HCT116 (cell line): ENCODE results near the gene FOXF1. TPM values are rescaled to one million over a fixed set of nuclear protein-coding genes. Genes with fewer than 3 reads are reported as not detected.

Experiments used
- ATAC-seq: fragments of 200-7000 bp; cut with Tn5 transposase; 2 replicates; pipeline ENCODE4 v1.9.1; 2020; ENCODE audit warnings: mild to moderate bottlenecking, moderate library complexity
- BruUV-seq: library from RNA; stranded (reverse); fragments of 400-500 nt; replicated peaks from 2 replicates; lab custom pipeline; 2021; lab: Mats Ljungman, UMichigan
- CTCF ChIA-PET: fragments of 300-600 bp; sonication (Branson Sonifier 250); formaldehyde crosslinking; loops from one replicate; lab custom pipeline; 2021; ENCODE audit warnings: antibody characterized with exemption; lab: Charles Lee
- POLR2A ChIA-PET: fragments of 300-600, 350-600 bp; sonication (Branson Sonifier 250); formaldehyde crosslinking; loops from one replicate; lab custom pipeline; 2021; ENCODE audit warnings: antibody characterized with exemption; lab: Charles Lee
- RAD21 ChIA-PET, 2 experiments: fragments of 300-600 bp; sonication (Branson Sonifier 250); formaldehyde crosslinking; loops; one replicate each; lab custom pipeline; 2023; ENCODE audit warnings: low total read pairs in 2 of 2; ENCODE audit not compliant: uncharacterized antibody in 2 of 2, unreplicated experiment in 2 of 2, low non-redundant PET in 1 of 2; lab: Charles Lee
- DNase-seq: peaks from one replicate; pipeline ENCODE4 v3.0.0-alpha.2; 2010; ENCODE audit warnings: low read depth, low spot score
- H2AFZ ChIP-seq: fragments of 200-600 bp; shearing (Covaris generic), sonication (generic); 2 replicates; pipeline ENCODE4 v1.6.1; 2017; ENCODE audit warnings: low read depth, mixed run types, mixed read lengths, antibody characterized with exemption, low read length; ENCODE audit not compliant: poor library complexity, severe bottlenecking
- H3K27ac ChIP-seq: 2 replicates; pipeline ENCODE4 v1.5.1; 2012; ENCODE audit warnings: low read depth, low read length
- H3K27me3 ChIP-seq: fragments of 200-600 bp; sonication (generic); 2 replicates; pipeline ENCODE4 v1.6.1; 2016; ENCODE audit warnings: mixed run types, low read length, mixed read lengths; ENCODE audit not compliant: insufficient read depth
- H3K36me3 ChIP-seq, 2 experiments: fragments of 200-500 bp in 1 of 2; fragments of 200-600 bp in 1 of 2; sonication (Bioruptor generic) in 1 of 2; sonication (generic) in 1 of 2; 2 replicates each; pipeline versions ENCODE4 v1.5.1 to v1.6.1; 2014 to 2016; ENCODE audit warnings: low read length in 2 of 2, inconsistent platforms in 1 of 2, mixed read lengths in 1 of 2, mixed run types in 1 of 2; ENCODE audit not compliant: insufficient read depth in 2 of 2, control insufficient read depth in 1 of 2
- H3K4me1 ChIP-seq, 2 experiments: fragments of 200-600 bp in 1 of 2; sonication (generic) in 1 of 2; 2 replicates each; pipeline versions ENCODE4 v1.5.1 to v1.6.1; 2012 to 2017; ENCODE audit warnings: low read length in 2 of 2, inconsistent platforms in 1 of 2, mild to moderate bottlenecking in 1 of 2, mixed read lengths in 1 of 2, mixed run types in 1 of 2, moderate library complexity in 1 of 2; ENCODE audit not compliant: insufficient read depth in 2 of 2, control insufficient read depth in 1 of 2
- H3K4me2 ChIP-seq: fragments of 200-600 bp; sonication (generic); 2 replicates; pipeline ENCODE4 v1.6.1; 2017; ENCODE audit warnings: mixed run types, low read length, mixed read lengths
- H3K4me3 ChIP-seq, 2 experiments: fragments of 200-600 bp in 1 of 2; sonication (generic) in 1 of 2; replicated peaks in 1 of 2; 2 replicates each; pipeline ENCODE4 v1.5.1; 2011 to 2016; ENCODE audit warnings: low read length in 2 of 2, control low read depth in 1 of 2, low read depth in 1 of 2, mild to moderate bottlenecking in 1 of 2, mixed read lengths in 1 of 2, mixed run types in 1 of 2
- H3K79me2 ChIP-seq: fragments of 200-600 bp; sonication (generic); 2 replicates; pipeline ENCODE4 v1.6.1; 2017; ENCODE audit warnings: mild to moderate bottlenecking, mixed run types, low read length, moderate library complexity, mixed read lengths; ENCODE audit not compliant: insufficient read depth
- H3K9ac ChIP-seq: fragments of 200-600 bp; sonication (generic); 2 replicates; pipeline ENCODE4 v1.6.1; 2016; ENCODE audit warnings: low read length, mixed read lengths
- H3K9me2 ChIP-seq: fragments of 200-600 bp; sonication (generic), shearing (Covaris generic); 2 replicates; pipeline ENCODE4 v1.6.1; 2017; ENCODE audit warnings: mixed run types, mild to moderate bottlenecking, moderate library complexity; ENCODE audit not compliant: insufficient read depth
- H3K9me3 ChIP-seq, 2 experiments: fragments of 200-500 bp in 1 of 2; fragments of 200-600 bp in 1 of 2; sonication (Bioruptor generic) in 1 of 2; sonication (generic) in 1 of 2; 2 replicates each; pipeline ENCODE4 v1.6.1; 2014 to 2017; ENCODE audit warnings: low read length in 2 of 2, mixed read lengths in 2 of 2, inconsistent platforms in 1 of 2, low read depth in 1 of 2, mild to moderate bottlenecking in 1 of 2, mixed run types in 1 of 2, moderate library complexity in 1 of 2; ENCODE audit not compliant: control insufficient read depth in 1 of 2, insufficient read depth in 1 of 2
- H4K20me1 ChIP-seq: fragments of 200-600 bp; sonication (generic), shearing (Covaris generic); 2 replicates; pipeline ENCODE4 v1.6.1; 2017; ENCODE audit warnings: mixed run types, mild to moderate bottlenecking, moderate library complexity; ENCODE audit not compliant: insufficient read depth
- CEBPB ChIP-seq: IDR thresholded peaks from 2 replicates; pipeline ENCODE4 v1.6.1; 2012; ENCODE audit warnings: low read depth
- EGR1 ChIP-seq: IDR thresholded peaks from 2 replicates; pipeline ENCODE4 v1.6.1; 2012; ENCODE audit warnings: low read depth
- ELF1 ChIP-seq: IDR thresholded peaks from 2 replicates; pipeline ENCODE4 v1.6.1; 2012; ENCODE audit warnings: low read depth, borderline replicate concordance
- FOSL1 ChIP-seq: IDR thresholded peaks from 2 replicates; pipeline ENCODE4 v1.6.1; 2012; ENCODE audit warnings: low read depth
- JUND ChIP-seq: IDR thresholded peaks from 2 replicates; pipeline ENCODE4 v1.6.1; 2012
- REST ChIP-seq: IDR thresholded peaks from 2 replicates; pipeline ENCODE4 v1.6.1; 2012; ENCODE audit warnings: low read depth
- SIN3A ChIP-seq: IDR thresholded peaks from 2 replicates; pipeline ENCODE4 v1.6.1; 2012; ENCODE audit warnings: low read depth
- YY1 ChIP-seq: IDR thresholded peaks from 2 replicates; pipeline ENCODE4 v1.6.1; 2011; ENCODE audit warnings: low read length, low read depth, moderate library complexity, mild to moderate bottlenecking; ENCODE audit not compliant: insufficient replicate concordance; ENCODE audit errors: extremely low read depth
- ZNF274 ChIP-seq: fragments of 200-500 bp; sonication (Bioruptor generic); IDR thresholded peaks from 2 replicates; pipeline ENCODE4 v1.6.1; 2014; ENCODE audit warnings: mild to moderate bottlenecking, low read depth, low read length, inconsistent platforms
- intact Hi-C: fragments of 100-400 bp; cut with micrococcal nuclease; formaldehyde crosslinking; loops from 2 replicates; pipeline ENCODE4 v1.10.0; 2022
- total RNA-seq: library from RNA; stranded (reverse); gene quantifications from one replicate; pipeline ENCODE4 v1.2.1, GENCODE V29; 2021; ENCODE audit not compliant: unreplicated experiment
- TF ChIP-seq, protein P1 (sequence below): IDR thresholded peaks from 2 replicates; pipeline ENCODE4 v1.6.1; 2011; ENCODE audit warnings: mild to moderate bottlenecking, low read length, moderate library complexity; ENCODE audit not compliant: insufficient replicate concordance; ENCODE audit errors: extremely low read depth
- TF ChIP-seq, protein P2 (sequence below): IDR thresholded peaks from 2 replicates; pipeline ENCODE4 v1.6.1; 2012

Gene FOXF1
- total RNA-seq, 1 experiment from 2014 or later, result 2.4 TPM

GRCh38 chr16:86541560-86541959 lies 31.2 kb downstream of the FOXF1 start:
- ATAC-seq, result no peak
- no peaks in the 10 kb centered on the region for H3K9me2 ChIP-seq
- no peak overlapping the region for H3K9ac ChIP-seq
- H3K4me2 ChIP-seq, result no peak overlapping the region
- no peak overlapping the region for H2AFZ ChIP-seq
- H3K27me3 ChIP-seq, result no peaks in the 10 kb centered on the region
- ChIA-PET RAD21 (no interaction called here), POLR2A (no interaction called here), CTCF (no interaction called here)
- TF ChIP-seq, protein P1, sequence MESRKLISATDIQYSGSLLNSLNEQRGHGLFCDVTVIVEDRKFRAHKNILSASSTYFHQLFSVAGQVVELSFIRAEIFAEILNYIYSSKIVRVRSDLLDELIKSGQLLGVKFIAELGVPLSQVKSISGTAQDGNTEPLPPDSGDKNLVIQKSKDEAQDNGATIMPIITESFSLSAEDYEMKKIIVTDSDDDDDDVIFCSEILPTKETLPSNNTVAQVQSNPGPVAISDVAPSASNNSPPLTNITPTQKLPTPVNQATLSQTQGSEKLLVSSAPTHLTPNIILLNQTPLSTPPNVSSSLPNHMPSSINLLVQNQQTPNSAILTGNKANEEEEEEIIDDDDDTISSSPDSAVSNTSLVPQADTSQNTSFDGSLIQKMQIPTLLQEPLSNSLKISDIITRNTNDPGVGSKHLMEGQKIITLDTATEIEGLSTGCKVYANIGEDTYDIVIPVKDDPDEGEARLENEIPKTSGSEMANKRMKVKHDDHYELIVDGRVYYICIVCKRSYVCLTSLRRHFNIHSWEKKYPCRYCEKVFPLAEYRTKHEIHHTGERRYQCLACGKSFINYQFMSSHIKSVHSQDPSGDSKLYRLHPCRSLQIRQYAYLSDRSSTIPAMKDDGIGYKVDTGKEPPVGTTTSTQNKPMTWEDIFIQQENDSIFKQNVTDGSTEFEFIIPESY, result no peak
- TF ChIP-seq CEBPB (no peak), JUND (no peak), REST (no peak), SIN3A (no peak), EGR1 (no peak), ELF1 (no peak), FOSL1 (no peak), ZNF274 (no peak), YY1 (no peak)
- TF ChIP-seq, protein P2, sequence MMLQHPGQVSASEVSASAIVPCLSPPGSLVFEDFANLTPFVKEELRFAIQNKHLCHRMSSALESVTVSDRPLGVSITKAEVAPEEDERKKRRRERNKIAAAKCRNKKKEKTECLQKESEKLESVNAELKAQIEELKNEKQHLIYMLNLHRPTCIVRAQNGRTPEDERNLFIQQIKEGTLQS, result no peak
- no peak for DNase-seq
- no peak overlapping the region for H3K4me3 ChIP-seq
- intact Hi-C loops, result no loop called here
- no peaks in the 10 kb centered on the region for H4K20me1 ChIP-seq
- H3K4me1 ChIP-seq, result no peaks in the 10 kb centered on the region
- H3K9me3 ChIP-seq, result no peaks in the 10 kb centered on the region
- peaks cover 32 to 35% of the 10 kb centered on the region in 2 experiments; a peak in 3 of 4 replicates for H3K36me3 ChIP-seq
- no peak overlapping the region for H3K27ac ChIP-seq
- BruUV-seq, result no TSS peak
- no peaks in the 10 kb centered on the region for H3K79me2 ChIP-seq
